ENCODE results near the gene ZNF648.

Gene ZNF648

GRCh38 chr1:182065126-182065845 is 3.8 kb upstream of the ZNF648 start:
- Histone ChIP-seq H3K18ac (ENCODE audit: low read length) (no peak overlapping the region), H2BK5ac (ENCODE audit: low read depth, low read length, poor library complexity) (no peak overlapping the region), H2AK5ac (ENCODE audit: low read length) (no peak overlapping the region), H3K79me2 (ENCODE audit: control insufficient read depth, insufficient read depth, low read length, poor library complexity) (no peaks in the 10 kb centered on the region), H3K36me3 (ENCODE audit: control insufficient read depth in 1 of 2, insufficient read depth in 2 of 2, low read length in 2 of 2) (no peaks in the 10 kb centered on the region), H3K79me1 (ENCODE audit: low read length) (no peaks in the 10 kb centered on the region), H3K27ac (ENCODE audit: low read depth, low read length) (no peak overlapping the region), H3K23ac (ENCODE audit: low read length) (no peak overlapping the region), H3K4ac (ENCODE audit: low read depth, low read length) (no peak overlapping the region), H4K91ac (ENCODE audit: low read depth, low read length) (no peak overlapping the region), H3K9me3 (ENCODE audit: insufficient read depth, low read depth, low read length) (no peaks in the 10 kb centered on the region), H3K9ac (ENCODE audit: low read length) (no peak overlapping the region), H2BK12ac (ENCODE audit: low read length) (no peak overlapping the region), H2AFZ (ENCODE audit: insufficient read depth, low read length, poor library complexity) (no peak overlapping the region), H3K4me1 (ENCODE audit: control insufficient read depth in 1 of 2, insufficient read depth in 2 of 2, low read length in 2 of 2) (no peaks in the 10 kb centered on the region), H3K4me2 (ENCODE audit: low read length) (no peak overlapping the region), H3K27me3 (ENCODE audit: insufficient read depth, low read length) (no peaks in the 10 kb centered on the region), H3K14ac (ENCODE audit: low read length) (no peak overlapping the region), H4K12ac (ENCODE audit: low read depth, low read length) (no peak overlapping the region), H4K8ac (ENCODE audit: low read depth, low read length) (no peak overlapping the region), H3K4me3 (ENCODE audit: low read depth, low read length) (no peak overlapping the region), H2BK120ac (ENCODE audit: insufficient read depth, low read length, poor library complexity) (no peak overlapping the region)
- DNase-seq = peak; percentile 92 to 93
- no CpG with 5 or more reads among the region's 5 CpGs for whole genome bisulfite sequencing (ENCODE audit: extremely low coverage, insufficient coverage, insufficient read length)

- Histone ChIP-seq H3K14ac (ENCODE audit: low read length) (no peak overlapping the region), H4K8ac (ENCODE audit: low read depth, low read length) (no peak overlapping the region), H3K4me3 (ENCODE audit: low read depth, low read length) (no peak overlapping the region), H2AK5ac (ENCODE audit: low read length) (no peak overlapping the region), H2BK120ac (ENCODE audit: insufficient read depth, low read length, poor library complexity) (no peak overlapping the region), H3K79me1 (ENCODE audit: low read length) (no peaks in the 10 kb centered on the region), H2AFZ (ENCODE audit: insufficient read depth, low read length, poor library complexity) (no peak overlapping the region), H3K9me3 (ENCODE audit: insufficient read depth, low read depth, low read length) (no peaks in the 10 kb centered on the region), H3K23ac (ENCODE audit: low read length) (no peak overlapping the region), H3K9ac (ENCODE audit: low read length) (no peak overlapping the region), H4K91ac (ENCODE audit: low read depth, low read length) (no peak overlapping the region), H3K4ac (ENCODE audit: low read depth, low read length) (no peak overlapping the region), H2BK12ac (ENCODE audit: low read length) (no peak overlapping the region), H3K4me2 (ENCODE audit: low read length) (no peak overlapping the region), H2BK5ac (ENCODE audit: low read depth, low read length, poor library complexity) (no peak overlapping the region), H3K79me2 (ENCODE audit: control insufficient read depth, insufficient read depth, low read length, poor library complexity) (no peaks in the 10 kb centered on the region), H3K18ac (ENCODE audit: low read length) (no peak overlapping the region), H3K4me1 (ENCODE audit: control insufficient read depth in 1 of 2, insufficient read depth in 2 of 2, low read length in 2 of 2) (no peaks in the 10 kb centered on the region), H3K36me3 (ENCODE audit: control insufficient read depth in 1 of 2, insufficient read depth in 2 of 2, low read length in 2 of 2) (no peaks in the 10 kb centered on the region), H3K27me3 (ENCODE audit: insufficient read depth, low read length) (no peaks in the 10 kb centered on the region), H3K27ac (ENCODE audit: low read depth, low read length) (no peak overlapping the region), H4K12ac (ENCODE audit: low read depth, low read length) (no peak overlapping the region)
- DNase-seq = peak; percentile 77 to 91
- WGBS (ENCODE audit: extremely low coverage, insufficient coverage, insufficient read length) = no CpG with 5 or more reads among the region's 3 CpGs
Measured at GRCh38 chr1:182064611-182065010, 3.1 kb upstream of the ZNF648 start.

DNA sequence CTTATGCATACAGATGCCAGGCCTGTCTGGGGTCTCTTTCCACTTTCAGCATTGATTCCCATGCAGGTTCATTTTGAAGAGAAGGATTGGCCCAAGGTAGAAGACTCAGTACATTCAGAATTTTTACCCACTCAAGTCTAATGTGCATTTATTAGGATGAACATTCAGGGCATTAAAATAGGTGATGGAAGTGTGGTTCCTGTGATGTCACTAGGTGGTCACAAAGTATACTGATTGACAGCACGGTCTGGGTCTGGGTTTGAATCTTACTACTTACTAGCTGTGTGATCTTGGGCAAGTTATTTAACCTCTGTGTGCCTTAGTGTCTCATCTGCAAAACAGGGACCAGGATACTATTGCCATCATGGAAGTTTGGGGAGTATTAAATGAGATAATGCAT is 711 bp upstream of the ZNF648 start:
- DNase-seq = no peak
- H3K4me1 ChIP-seq (ENCODE audit: control insufficient read depth in 1 of 2, insufficient read depth in 2 of 2, low read length in 2 of 2) = no peaks in the 10 kb centered on the region
- no peaks in the 10 kb centered on the region for H3K9me3 ChIP-seq (ENCODE audit: insufficient read depth, low read depth, low read length)
- no peak overlapping the region for H2BK12ac ChIP-seq (ENCODE audit: low read length)
- no CpG with 5 or more reads among the region's 1 CpG for WGBS (ENCODE audit: extremely low coverage, insufficient coverage, insufficient read length)
- no peak overlapping the region for H4K8ac ChIP-seq (ENCODE audit: low read depth, low read length)
- no peak overlapping the region for H3K4me2 ChIP-seq (ENCODE audit: low read length)
- H3K23ac ChIP-seq (ENCODE audit: low read length) = no peak overlapping the region
- H2BK120ac ChIP-seq (ENCODE audit: insufficient read depth, low read length, poor library complexity) = no peak overlapping the region
- no peak overlapping the region for H3K4me3 ChIP-seq (ENCODE audit: low read depth, low read length)
- no peaks in the 10 kb centered on the region for H3K79me1 ChIP-seq (ENCODE audit: low read length)
- no peak overlapping the region for H3K9ac ChIP-seq (ENCODE audit: low read length)
- H3K36me3 ChIP-seq (ENCODE audit: control insufficient read depth in 1 of 2, insufficient read depth in 2 of 2, low read length in 2 of 2) = no peaks in the 10 kb centered on the region
- no peak overlapping the region for H3K27ac ChIP-seq (ENCODE audit: low read depth, low read length)
- no peaks in the 10 kb centered on the region for H3K27me3 ChIP-seq (ENCODE audit: insufficient read depth, low read length)
- H4K12ac ChIP-seq (ENCODE audit: low read depth, low read length) = no peak overlapping the region
- H3K14ac ChIP-seq (ENCODE audit: low read length) = no peak overlapping the region
- H3K18ac ChIP-seq (ENCODE audit: low read length) = no peak overlapping the region
- no peak overlapping the region for H4K91ac ChIP-seq (ENCODE audit: low read depth, low read length)
- H2AFZ ChIP-seq (ENCODE audit: insufficient read depth, low read length, poor library complexity) = no peak overlapping the region
- no peak overlapping the region for H2AK5ac ChIP-seq (ENCODE audit: low read length)
- H2BK5ac ChIP-seq (ENCODE audit: low read depth, low read length, poor library complexity) = no peak overlapping the region
- H3K79me2 ChIP-seq (ENCODE audit: control insufficient read depth, insufficient read depth, low read length, poor library complexity) = no peaks in the 10 kb centered on the region
- H3K4ac ChIP-seq (ENCODE audit: low read depth, low read length) = no peak overlapping the region

- no peak overlapping the region for H3K27ac ChIP-seq (ENCODE audit: low read depth, low read length)
- H3K9me3 ChIP-seq (ENCODE audit: insufficient read depth, low read depth, low read length) = no peaks in the 10 kb centered on the region
- H3K4me1 ChIP-seq (ENCODE audit: control insufficient read depth in 1 of 2, insufficient read depth in 2 of 2, low read length in 2 of 2) = no peaks in the 10 kb centered on the region
- no peak overlapping the region for H2BK120ac ChIP-seq (ENCODE audit: insufficient read depth, low read length, poor library complexity)
- H2AFZ ChIP-seq (ENCODE audit: insufficient read depth, low read length, poor library complexity) = no peak overlapping the region
- no peak overlapping the region for H2AK5ac ChIP-seq (ENCODE audit: low read length)
- no peak overlapping the region for H2BK12ac ChIP-seq (ENCODE audit: low read length)
- no peak overlapping the region for H4K91ac ChIP-seq (ENCODE audit: low read depth, low read length)
- H3K9ac ChIP-seq (ENCODE audit: low read length) = no peak overlapping the region
- no peak overlapping the region for H4K8ac ChIP-seq (ENCODE audit: low read depth, low read length)
- H2BK5ac ChIP-seq (ENCODE audit: low read depth, low read length, poor library complexity) = no peak overlapping the region
- no peaks in the 10 kb centered on the region for H3K79me2 ChIP-seq (ENCODE audit: control insufficient read depth, insufficient read depth, low read length, poor library complexity)
- no peaks in the 10 kb centered on the region for H3K27me3 ChIP-seq (ENCODE audit: insufficient read depth, low read length)
- H3K18ac ChIP-seq (ENCODE audit: low read length) = no peak overlapping the region
- no CpG with 5 or more reads among the region's 6 CpGs for WGBS (ENCODE audit: extremely low coverage, insufficient coverage, insufficient read length)
- no peak overlapping the region for H4K12ac ChIP-seq (ENCODE audit: low read depth, low read length)
- H3K79me1 ChIP-seq (ENCODE audit: low read length) = no peaks in the 10 kb centered on the region
- H3K36me3 ChIP-seq (ENCODE audit: control insufficient read depth in 1 of 2, insufficient read depth in 2 of 2, low read length in 2 of 2) = no peaks in the 10 kb centered on the region
- H3K4me2 ChIP-seq (ENCODE audit: low read length) = no peak overlapping the region
- no peak overlapping the region for H3K4ac ChIP-seq (ENCODE audit: low read depth, low read length)
- DNase-seq = no peak
- H3K23ac ChIP-seq (ENCODE audit: low read length) = no peak overlapping the region
- no peak overlapping the region for H3K4me3 ChIP-seq (ENCODE audit: low read depth, low read length)
- no peak overlapping the region for H3K14ac ChIP-seq (ENCODE audit: low read length)
Measured at GRCh38 chr1:182060877-182061276, 635 bp downstream of the ZNF648 start.
